PFSK-1 (cell line): ENCODE measurements around the gene SCNM1.

Experiments
- POLR2AphosphoS5 ChIP-seq: IDR thresholded peaks from 2 replicates; pipeline ENCODE4 v1.6.1; 2012; ENCODE audit warnings: low read depth, mild to moderate bottlenecking, control low read depth, low read length, moderate library complexity
- REST ChIP-seq, 2 experiments: IDR thresholded peaks; 2 replicates each; pipeline versions ENCODE4 v1.6.1 to v1.8.0; 2011 to 2012; ENCODE audit warnings: low read depth in 2 of 2, low read length in 2 of 2, control low read depth in 1 of 2, inconsistent platforms in 1 of 2, mild to moderate bottlenecking in 1 of 2, moderate library complexity in 1 of 2; ENCODE audit not compliant: insufficient read depth in 1 of 2
- SIN3A ChIP-seq: IDR thresholded peaks from 2 replicates; pipeline ENCODE4 v1.6.1; 2012; ENCODE audit warnings: mild to moderate bottlenecking, low read length, moderate library complexity, borderline replicate concordance; ENCODE audit not compliant: insufficient read depth

GRCh38 chr1:151156515-151156819 lies 9.5 kb upstream of the SCNM1 start, which contains the start of gene TNFAIP8L2:
- TF ChIP-seq POLR2AphosphoS5 (no peak), SIN3A (no peak), REST (IDR thresholded peaks at IDR 0.05; ENCODE audit: insufficient read depth in 1 of 2, low read depth in 2 of 2, low read length in 2 of 2) (no peak)
